GM12872 (cell line): Measurements from ENCODE around the gene CACNA1C.

Experiments
- TF ChIP-seq, protein P1 (sequence below): IDR thresholded peaks from 3 replicates; pipeline ENCODE4 v1.5.1; 2011; ENCODE audit warnings: low read depth, mild to moderate bottlenecking, low read length, moderate library complexity; ENCODE audit not compliant: insufficient read depth

Gene CACNA1C

DNA sequence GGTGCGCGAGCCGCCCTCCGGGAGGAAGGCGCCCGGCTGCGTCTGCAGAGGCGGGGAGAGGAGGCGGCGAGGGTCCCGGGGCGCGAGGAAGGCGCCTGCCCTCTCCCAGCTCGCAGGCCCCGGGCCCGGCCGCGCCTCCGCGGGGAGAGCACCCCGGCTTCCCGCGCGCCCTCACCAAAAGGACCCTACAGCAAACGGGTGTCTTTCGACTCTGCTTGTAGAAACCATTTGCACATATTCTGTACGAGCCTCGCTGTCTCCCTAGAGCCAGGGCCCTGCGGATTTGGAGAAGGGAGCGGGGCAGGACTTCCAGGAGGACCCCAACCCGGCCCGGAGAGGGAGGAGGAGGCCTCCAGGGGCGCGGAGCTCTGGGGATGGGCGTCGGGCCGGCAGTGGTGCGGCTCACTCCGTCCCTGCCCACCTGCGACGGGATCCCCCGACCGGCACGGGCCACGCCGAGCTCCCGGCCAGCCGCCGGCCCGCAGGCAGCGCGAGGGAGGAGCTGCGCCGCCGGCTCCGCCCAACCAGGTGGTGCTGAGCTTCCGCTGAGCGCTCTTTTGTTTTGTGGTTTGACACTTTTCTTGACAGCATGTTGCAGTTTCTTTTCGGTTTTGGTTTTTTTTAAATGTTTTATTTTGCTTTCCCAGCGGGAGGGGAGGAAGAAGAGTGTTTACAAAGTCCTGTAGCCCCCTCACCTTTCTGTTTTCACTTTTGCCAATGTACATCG is 638.7 kb downstream of the CACNA1C start:
- TF ChIP-seq, protein P1, sequence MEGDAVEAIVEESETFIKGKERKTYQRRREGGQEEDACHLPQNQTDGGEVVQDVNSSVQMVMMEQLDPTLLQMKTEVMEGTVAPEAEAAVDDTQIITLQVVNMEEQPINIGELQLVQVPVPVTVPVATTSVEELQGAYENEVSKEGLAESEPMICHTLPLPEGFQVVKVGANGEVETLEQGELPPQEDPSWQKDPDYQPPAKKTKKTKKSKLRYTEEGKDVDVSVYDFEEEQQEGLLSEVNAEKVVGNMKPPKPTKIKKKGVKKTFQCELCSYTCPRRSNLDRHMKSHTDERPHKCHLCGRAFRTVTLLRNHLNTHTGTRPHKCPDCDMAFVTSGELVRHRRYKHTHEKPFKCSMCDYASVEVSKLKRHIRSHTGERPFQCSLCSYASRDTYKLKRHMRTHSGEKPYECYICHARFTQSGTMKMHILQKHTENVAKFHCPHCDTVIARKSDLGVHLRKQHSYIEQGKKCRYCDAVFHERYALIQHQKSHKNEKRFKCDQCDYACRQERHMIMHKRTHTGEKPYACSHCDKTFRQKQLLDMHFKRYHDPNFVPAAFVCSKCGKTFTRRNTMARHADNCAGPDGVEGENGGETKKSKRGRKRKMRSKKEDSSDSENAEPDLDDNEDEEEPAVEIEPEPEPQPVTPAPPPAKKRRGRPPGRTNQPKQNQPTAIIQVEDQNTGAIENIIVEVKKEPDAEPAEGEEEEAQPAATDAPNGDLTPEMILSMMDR: no peak

DNA sequence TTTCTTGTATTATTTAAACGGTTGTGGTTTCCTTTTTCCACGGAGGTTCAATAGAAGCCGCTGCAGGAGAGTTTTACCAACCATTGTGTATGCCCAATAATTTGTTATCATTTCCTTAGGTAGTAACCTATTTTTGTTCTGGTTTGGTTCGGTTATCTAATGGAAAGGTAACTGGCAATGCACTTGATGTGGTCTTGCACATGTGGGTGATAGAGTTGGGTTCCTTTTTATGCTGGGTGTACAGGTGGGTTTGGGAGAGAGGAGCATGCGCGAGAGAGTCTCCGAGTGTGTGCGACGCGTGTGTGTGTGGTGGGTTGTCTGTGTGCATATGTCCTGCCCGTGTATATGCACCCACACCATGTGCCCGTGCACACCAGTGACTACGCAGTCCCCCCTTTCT is 639.3 kb downstream of the CACNA1C start:
- TF ChIP-seq, protein P1: no peak

DNA sequence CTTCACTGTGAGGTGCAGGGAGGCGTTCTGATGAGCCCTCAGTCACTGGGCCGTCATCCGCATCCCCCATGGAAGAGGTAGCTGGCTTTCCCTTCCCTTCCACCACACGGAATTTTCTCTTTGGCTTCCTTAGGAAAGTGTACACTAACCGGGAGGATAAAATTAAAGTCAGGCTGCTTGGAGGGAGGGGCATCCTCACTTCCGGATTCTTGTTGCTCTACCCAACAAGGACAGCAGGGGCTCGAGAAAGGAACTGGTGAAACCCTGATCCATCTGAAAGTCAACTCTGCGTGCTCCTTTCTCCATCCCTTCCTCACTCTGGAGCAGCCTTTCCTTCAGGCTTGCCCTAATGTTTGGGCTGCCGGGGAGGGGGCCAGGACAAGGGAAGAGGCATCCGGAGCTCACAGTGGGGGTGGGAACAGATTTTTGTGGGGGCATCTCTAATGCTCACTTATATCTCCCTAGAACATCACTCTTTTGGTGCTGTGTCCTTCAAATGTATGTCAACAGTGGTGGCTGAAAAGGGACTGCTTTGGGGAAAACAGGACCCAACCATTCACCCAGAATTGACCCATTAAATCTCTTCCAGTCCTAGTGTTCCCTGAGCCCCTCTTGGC is 640.6 kb downstream of the CACNA1C start:
- TF ChIP-seq, protein P1: 0 out of 3 replicates have a peak, but pooled peaks have one; percentile 10

DNA sequence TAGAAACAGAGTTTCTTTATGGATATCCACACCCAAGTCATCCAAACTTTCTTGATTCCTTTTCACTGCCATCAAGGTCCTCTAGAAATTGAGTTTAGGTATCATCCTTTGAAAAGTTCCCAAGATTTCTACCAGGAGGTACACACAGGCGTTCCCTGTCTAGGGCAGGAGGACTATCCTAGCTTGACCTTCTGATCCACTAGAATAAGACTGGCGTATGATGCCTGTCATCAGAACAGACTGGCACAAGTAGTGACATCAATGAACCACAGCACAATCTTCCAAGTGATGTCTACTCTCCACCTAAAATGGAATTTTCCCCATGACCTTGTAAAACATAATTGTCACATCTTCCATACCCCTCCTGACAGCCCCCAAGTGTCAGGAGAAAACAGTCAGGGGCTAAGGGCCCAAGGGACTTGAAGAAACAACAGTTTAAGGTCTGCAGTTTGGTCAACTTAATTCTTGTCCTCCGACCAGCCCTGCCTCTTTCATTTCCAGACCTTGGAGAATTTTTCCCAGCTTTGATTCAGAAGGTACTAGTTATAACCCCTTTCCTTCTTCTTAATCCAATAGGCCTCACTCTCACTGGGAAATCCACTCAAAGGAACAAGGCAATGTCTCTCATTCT is 641.3 kb downstream of the CACNA1C start:
- TF ChIP-seq, protein P1: no peak

DNA sequence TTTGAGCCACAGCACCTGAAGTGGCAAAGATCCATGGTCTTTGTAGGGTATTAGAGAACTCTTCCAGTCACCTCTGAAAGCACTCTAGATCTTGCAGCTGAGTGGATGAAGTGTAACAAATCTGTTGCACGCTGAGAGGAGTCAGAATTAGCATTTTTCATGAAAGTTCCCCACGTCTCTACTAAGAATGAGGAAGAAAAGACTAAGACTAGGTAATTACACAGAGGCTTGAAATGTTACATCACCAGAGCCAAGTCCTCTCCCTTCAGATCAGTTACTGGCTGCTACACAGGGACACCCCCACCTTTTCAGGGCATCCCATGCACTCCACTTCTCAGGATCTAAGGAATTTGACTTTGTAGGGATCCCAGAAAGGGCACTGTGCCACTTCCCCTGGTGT is 643.3 kb downstream of the CACNA1C start:
- TF ChIP-seq, protein P1: no peak

DNA sequence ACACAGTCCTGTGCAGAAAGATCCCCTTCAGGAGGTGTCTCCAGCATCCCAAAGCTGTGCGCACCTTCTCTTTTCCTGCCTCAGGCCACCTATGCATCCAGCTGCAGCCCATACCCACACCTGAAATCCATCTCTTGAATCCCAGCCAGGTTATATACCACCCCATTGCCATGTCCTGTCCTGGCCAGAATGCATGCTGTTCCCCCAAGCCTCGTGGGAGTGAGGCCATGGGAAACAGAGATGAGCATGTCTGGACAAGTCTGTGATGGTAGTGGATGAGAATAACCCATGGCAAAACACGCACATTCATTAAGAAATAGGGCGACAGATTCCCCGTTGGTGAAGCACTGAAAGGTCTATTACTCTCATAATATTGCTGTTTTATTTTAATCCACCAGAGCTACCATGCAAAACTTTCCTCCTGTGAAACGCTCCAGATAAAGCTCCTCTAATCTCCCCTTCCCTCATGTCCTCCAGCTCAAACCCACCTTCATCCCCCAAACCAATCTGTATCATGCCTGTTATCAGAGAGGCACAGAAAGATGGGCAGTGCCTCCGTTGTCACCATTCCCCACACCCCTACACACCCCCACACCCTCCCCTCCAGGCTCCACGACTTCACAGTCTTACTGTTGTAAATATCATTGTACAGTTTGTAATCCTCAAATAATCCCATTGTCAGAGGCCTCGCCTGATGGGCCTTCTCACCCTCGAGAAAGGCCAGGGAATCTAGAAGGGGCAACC is 644.4 kb downstream of the CACNA1C start:
- TF ChIP-seq, protein P1: no peak

DNA sequence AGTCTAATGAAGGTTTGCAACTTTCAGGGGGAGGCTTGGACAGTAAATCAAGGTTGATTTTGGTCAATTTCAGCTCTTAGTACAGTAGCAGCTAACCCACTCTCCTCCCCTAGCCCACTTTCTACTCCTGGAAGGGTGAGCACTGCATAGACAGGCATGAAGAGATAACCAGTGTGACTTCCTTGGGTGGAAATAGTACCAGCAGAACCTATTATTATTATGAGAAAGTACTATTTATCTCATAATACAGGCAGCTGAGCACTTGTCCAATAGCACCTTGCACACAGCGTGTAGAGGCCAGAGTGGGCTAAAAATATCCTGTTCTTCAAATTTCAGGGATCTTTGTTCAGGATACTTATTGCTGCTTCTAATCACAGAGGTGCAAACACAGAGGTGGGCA is 645.8 kb downstream of the CACNA1C start:
- TF ChIP-seq, protein P1: no peak
